ENCODE results near the gene NDRG2. TPM values are rescaled to one million over a fixed set of nuclear protein-coding genes. Genes with fewer than 3 reads are reported as not detected.

Gene NDRG2
- total and polyA plus RNA-seq, 9 donors = 355 to 703 (median 433) TPM

- WGBS, 3 donors = 12 to 15% (median 12%) methylated on average over 17 of the region's 17 CpGs
- intact Hi-C loops (cut with DNase I) = loop anchor here in 3 of 4 donors (2.0 to 10.0 kb wide), 4 partner anchors 15 to 339 kb away; partner anchors contain the start of genes ANG (in 1 of the 3) and RNASE4 (in 1 of the 3)
Measured at GRCh38 chr14:21023817-21024584, 860 bp downstream of the NDRG2 start.

DNA sequence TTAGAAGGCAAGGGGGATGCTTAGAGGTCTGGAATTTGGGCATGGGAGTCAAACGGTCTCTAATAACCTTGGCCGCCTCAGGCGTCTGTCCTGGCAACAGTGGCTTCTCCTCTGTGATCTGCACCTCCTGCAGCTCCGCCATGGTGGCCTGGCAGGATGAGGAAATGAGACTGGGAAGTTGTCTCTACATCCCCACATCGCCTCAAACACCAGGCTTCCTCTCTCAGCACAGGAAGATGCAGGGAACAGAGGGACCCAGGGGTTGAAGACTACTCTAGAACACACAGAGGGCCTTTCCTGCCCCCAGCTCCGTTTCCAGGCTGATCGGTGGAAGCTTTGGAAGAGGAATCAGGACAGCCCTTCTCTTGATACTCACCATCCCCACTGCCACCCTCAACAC lies 1.7 kb downstream of the NDRG2 start:
- intact Hi-C loops (cut with DNase I) = loop anchor here in 3 of 4 donors (2.0 to 10.0 kb wide), 4 partner anchors 16 to 338 kb away; partner anchors contain the start of genes ANG (in 1 of the 3) and RNASE4 (in 1 of the 3)
- Histone ChIP-seq H3K4me3 (peak overlapping the region; percentile 93), H3K4me1 (ENCODE audit: insufficient read depth) (peaks cover 9% of the 10 kb centered on the region), H3K9me3 (no peaks in the 10 kb centered on the region), H3K27me3 (no peaks in the 10 kb centered on the region), H3K27ac (peak overlapping the region; percentile 90 to 97), H3K36me3 (no peaks in the 10 kb centered on the region)
- WGBS, 3 donors = 34 to 45% (median 39%) methylated on average over 7 of the region's 7 CpGs
- no peak for TF ChIP-seq EP300 (IDR thresholded peaks at IDR 0.05)
- no peak for TF ChIP-seq POLR2A (IDR thresholded peaks at IDR 0.05)
- TF ChIP-seq, protein P1, sequence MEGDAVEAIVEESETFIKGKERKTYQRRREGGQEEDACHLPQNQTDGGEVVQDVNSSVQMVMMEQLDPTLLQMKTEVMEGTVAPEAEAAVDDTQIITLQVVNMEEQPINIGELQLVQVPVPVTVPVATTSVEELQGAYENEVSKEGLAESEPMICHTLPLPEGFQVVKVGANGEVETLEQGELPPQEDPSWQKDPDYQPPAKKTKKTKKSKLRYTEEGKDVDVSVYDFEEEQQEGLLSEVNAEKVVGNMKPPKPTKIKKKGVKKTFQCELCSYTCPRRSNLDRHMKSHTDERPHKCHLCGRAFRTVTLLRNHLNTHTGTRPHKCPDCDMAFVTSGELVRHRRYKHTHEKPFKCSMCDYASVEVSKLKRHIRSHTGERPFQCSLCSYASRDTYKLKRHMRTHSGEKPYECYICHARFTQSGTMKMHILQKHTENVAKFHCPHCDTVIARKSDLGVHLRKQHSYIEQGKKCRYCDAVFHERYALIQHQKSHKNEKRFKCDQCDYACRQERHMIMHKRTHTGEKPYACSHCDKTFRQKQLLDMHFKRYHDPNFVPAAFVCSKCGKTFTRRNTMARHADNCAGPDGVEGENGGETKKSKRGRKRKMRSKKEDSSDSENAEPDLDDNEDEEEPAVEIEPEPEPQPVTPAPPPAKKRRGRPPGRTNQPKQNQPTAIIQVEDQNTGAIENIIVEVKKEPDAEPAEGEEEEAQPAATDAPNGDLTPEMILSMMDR (IDR thresholded peaks at IDR 0.05) = no peak
- peak in 1 of 5 donors; percentile 49 for DNase-seq

More at GRCh38 chr14:21023817-21024584, 860 bp downstream of the NDRG2 start:
- Histone ChIP-seq H3K4me3 (peak overlapping the region; percentile 93), H3K4me1 (ENCODE audit: insufficient read depth) (peaks cover 9% of the 10 kb centered on the region), H3K36me3 (no peaks in the 10 kb centered on the region), H3K9me3 (no peaks in the 10 kb centered on the region), H3K27me3 (no peaks in the 10 kb centered on the region), H3K27ac (peak overlapping the region; percentile 90 to 97)
- TF ChIP-seq POLR2A (IDR thresholded peaks at IDR 0.05) (no peak), EP300 (IDR thresholded peaks at IDR 0.05) (no peak)
- TF ChIP-seq, protein P1 (IDR thresholded peaks at IDR 0.05) = no peak
- DNase-seq = peak in 1 of 5 donors; percentile 45

DNA sequence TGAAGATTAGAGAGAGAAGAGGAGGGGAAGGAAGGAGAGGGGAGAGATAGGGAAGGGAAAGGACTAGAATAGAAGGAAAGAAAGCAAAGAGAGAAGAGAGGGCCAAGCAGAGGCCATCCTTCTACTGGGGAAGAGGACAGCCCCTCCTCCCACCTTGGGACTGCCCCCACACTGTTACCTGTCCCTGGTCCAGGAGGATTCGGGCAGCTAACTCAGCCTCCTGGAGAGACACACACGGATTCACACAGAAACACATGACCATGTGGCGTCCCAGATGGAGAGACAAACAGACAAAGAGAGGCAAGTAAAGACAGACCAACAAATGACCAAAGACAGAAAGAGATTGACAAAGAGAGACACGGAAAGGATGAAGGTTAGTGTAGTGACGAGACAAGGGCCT lies 2.2 kb downstream of the NDRG2 start:
- Histone ChIP-seq H3K27ac (peak overlapping the region in 1 of 2 donors; percentile 90), H3K9me3 (no peaks in the 10 kb centered on the region), H3K4me1 (ENCODE audit: insufficient read depth) (peaks cover 9% of the 10 kb centered on the region), H3K27me3 (no peaks in the 10 kb centered on the region), H3K36me3 (no peaks in the 10 kb centered on the region), H3K4me3 (peak overlapping the region; percentile 93)
- TF ChIP-seq POLR2A (IDR thresholded peaks at IDR 0.05) (no peak), EP300 (IDR thresholded peaks at IDR 0.05) (no peak)
- TF ChIP-seq, protein P1 (IDR thresholded peaks at IDR 0.05) = no peak
- intact Hi-C loops (cut with DNase I) = loop anchor here in 3 of 4 donors (2.0 to 10.0 kb wide), 4 partner anchors 16 to 338 kb away; partner anchors contain the start of genes ANG (in 1 of the 3) and RNASE4 (in 1 of the 3)
- DNase-seq = no peak
- 64 to 66% (median 64%) methylated on average over 5 of the region's 5 CpGs for WGBS, 3 donors

- Histone ChIP-seq H3K4me3 (no peak overlapping the region), H3K27me3 (no peaks in the 10 kb centered on the region), H3K9me3 (no peaks in the 10 kb centered on the region), H3K4me1 (ENCODE audit: insufficient read depth) (peaks cover 2% of the 10 kb centered on the region), H3K27ac (no peak overlapping the region), H3K36me3 (no peaks in the 10 kb centered on the region)
- WGBS, 3 donors = 76 to 83% (median 79%) methylated on average over 5 of the region's 5 CpGs
- intact Hi-C loops (cut with DNase I) = loop anchor here in 3 of 4 donors (5.0 to 10.0 kb wide), 3 partner anchors 46 to 336 kb away; partner anchors contain the start of genes ANG (in 1 of the 3) and RNASE4 (in 1 of the 3)
- TF ChIP-seq EP300 (IDR thresholded peaks at IDR 0.05) (no peak), POLR2A (IDR thresholded peaks at IDR 0.05) (no peak)
- TF ChIP-seq, protein P1 (IDR thresholded peaks at IDR 0.05) = no peak
- DNase-seq = no peak
Measured at GRCh38 chr14:21020977-21021545, 3.8 kb downstream of the NDRG2 start.

All from ovary (tissue), 9 donors.